Measurements from ENCODE around the gene FAM181A. TPM values are rescaled to one million over a fixed set of nuclear protein-coding genes. Genes with fewer than 3 reads are reported as not detected.

Gene FAM181A
- total and polyA plus RNA-seq, 4 donors = 1.9 to 4.0 (median 3.3) TPM

DNA sequence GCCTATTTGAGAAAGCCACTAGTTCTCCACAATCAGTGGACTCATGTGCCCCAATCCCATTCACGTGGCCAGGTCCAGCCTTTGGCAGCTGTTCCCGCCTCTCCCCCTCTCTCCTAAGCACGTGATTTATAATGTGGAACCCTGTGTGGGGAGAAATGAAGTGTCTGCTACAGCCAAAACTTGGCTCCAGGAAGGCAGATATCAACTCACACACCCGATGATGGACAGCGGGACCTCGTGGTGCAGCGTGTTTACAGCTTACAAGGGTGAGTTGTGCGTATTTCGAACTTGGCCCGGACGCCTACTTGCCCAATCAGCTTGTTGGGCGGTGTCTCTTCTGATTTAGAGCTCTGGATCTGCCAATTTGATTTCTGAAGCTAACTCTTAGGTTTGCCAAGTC, 38.1 kb upstream of the FAM181A start:
- Histone ChIP-seq H3K9ac (ENCODE audit: insufficient read depth in 1 of 2, low read length in 2 of 2) (no peak overlapping the region), H3K27ac (ENCODE audit: low read depth in 1 of 2, low read length in 1 of 2) (no peak overlapping the region), H3K27me3 (ENCODE audit: control insufficient read depth in 3 of 3, insufficient read depth in 3 of 3, low read length in 2 of 3) (no peaks in the 10 kb centered on the region), H3K9me3 (ENCODE audit: control insufficient read depth in 4 of 4, insufficient read depth in 3 of 4, low read length in 3 of 4) (no peaks in the 10 kb centered on the region), H3K4me1 (ENCODE audit: control insufficient read depth in 5 of 5, insufficient read depth in 5 of 5, low read length in 5 of 5) (peaks cover 0 to 8% (median 0%) of the 10 kb centered on the region in 5 donors), H3K4me3 (no peak overlapping the region), H3K36me3 (ENCODE audit: control insufficient read depth in 4 of 4, insufficient read depth in 4 of 4, low read length in 4 of 4) (no peaks in the 10 kb centered on the region)
- WGBS, 2 donors = 48 to 67% methylated on average over 12 of the region's 12 CpGs
- TF ChIP-seq, protein P1, sequence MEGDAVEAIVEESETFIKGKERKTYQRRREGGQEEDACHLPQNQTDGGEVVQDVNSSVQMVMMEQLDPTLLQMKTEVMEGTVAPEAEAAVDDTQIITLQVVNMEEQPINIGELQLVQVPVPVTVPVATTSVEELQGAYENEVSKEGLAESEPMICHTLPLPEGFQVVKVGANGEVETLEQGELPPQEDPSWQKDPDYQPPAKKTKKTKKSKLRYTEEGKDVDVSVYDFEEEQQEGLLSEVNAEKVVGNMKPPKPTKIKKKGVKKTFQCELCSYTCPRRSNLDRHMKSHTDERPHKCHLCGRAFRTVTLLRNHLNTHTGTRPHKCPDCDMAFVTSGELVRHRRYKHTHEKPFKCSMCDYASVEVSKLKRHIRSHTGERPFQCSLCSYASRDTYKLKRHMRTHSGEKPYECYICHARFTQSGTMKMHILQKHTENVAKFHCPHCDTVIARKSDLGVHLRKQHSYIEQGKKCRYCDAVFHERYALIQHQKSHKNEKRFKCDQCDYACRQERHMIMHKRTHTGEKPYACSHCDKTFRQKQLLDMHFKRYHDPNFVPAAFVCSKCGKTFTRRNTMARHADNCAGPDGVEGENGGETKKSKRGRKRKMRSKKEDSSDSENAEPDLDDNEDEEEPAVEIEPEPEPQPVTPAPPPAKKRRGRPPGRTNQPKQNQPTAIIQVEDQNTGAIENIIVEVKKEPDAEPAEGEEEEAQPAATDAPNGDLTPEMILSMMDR (IDR thresholded peaks at IDR 0.05; ENCODE audit: control extremely low read depth, extremely low read depth) = no peak
- ATAC-seq (ENCODE audit: insufficient read depth, low FRiP score) = no peak
- DNase-seq = peak; percentile 51 to 91 (median 80)

DNA sequence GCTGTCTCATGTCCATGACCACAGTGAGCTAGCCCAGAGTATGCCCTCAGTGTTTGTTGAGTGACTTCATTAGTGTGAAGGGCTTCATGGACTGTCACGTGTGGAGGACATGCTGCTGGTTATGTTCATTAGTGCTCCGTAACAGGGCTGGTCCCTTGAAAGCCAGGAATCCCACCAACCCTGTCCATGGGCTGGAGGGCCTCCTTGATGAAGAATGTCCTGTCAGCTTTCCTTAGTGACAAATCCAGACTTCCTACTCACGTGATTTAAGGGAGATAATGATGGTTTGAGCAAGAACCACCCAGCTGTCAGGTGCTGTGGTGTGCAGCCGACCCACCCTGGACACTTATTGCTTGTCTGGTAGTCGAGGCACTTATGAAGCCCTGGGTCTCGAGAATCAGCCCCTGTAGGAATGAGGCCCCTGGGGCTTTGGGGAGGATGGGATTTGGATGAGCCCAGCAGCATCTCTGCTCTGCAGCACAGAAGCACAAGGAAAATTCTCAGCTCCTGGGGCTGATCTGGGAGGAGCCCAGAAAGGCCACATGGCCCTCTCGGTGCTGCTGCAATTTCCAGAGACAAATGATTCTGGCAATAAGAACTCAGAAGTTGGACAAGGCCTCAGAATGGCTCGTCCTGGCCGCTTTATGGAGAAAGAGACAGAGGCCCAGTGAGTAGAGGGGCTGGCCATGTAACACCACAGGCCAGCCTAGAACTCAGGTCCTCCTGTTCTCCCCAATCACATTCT, 37.2 kb upstream of the FAM181A start:
- TF ChIP-seq, protein P1 (IDR thresholded peaks at IDR 0.05; ENCODE audit: control extremely low read depth, extremely low read depth) = no peak
- DNase-seq (peak in 2 of 3 donors; percentile 10 to 46), ATAC-seq (ENCODE audit: insufficient read depth, low FRiP score) (no peak)
- no peak overlapping the region for H3K9ac ChIP-seq (ENCODE audit: insufficient read depth in 1 of 2, low read length in 2 of 2)
- 62 to 71% methylated on average over 9 of the region's 9 CpGs for WGBS, 2 donors
- no peak overlapping the region for H3K27ac ChIP-seq (ENCODE audit: low read depth in 1 of 2, low read length in 1 of 2)
- no peaks in the 10 kb centered on the region for H3K9me3 ChIP-seq (ENCODE audit: control insufficient read depth in 4 of 4, insufficient read depth in 3 of 4, low read length in 3 of 4)
- H3K4me3 ChIP-seq = no peak overlapping the region
- H3K4me1 ChIP-seq (ENCODE audit: control insufficient read depth in 5 of 5, insufficient read depth in 5 of 5, low read length in 5 of 5) = peaks cover 0 to 8% (median 0%) of the 10 kb centered on the region in 5 donors
- no peaks in the 10 kb centered on the region for H3K36me3 ChIP-seq (ENCODE audit: control insufficient read depth in 4 of 4, insufficient read depth in 4 of 4, low read length in 4 of 4)
- no peaks in the 10 kb centered on the region for H3K27me3 ChIP-seq (ENCODE audit: control insufficient read depth in 3 of 3, insufficient read depth in 3 of 3, low read length in 2 of 3)

- DNase-seq = no peak
- Histone ChIP-seq H3K27ac (ENCODE audit: low read depth in 1 of 2, low read length in 1 of 2) (no peak overlapping the region), H3K4me1 (ENCODE audit: control insufficient read depth in 5 of 5, insufficient read depth in 5 of 5, low read length in 5 of 5) (peaks cover 0 to 8% (median 0%) of the 10 kb centered on the region in 5 donors), H3K27me3 (ENCODE audit: control insufficient read depth in 3 of 3, insufficient read depth in 3 of 3, low read length in 2 of 3) (no peaks in the 10 kb centered on the region), H3K9me3 (ENCODE audit: control insufficient read depth in 4 of 4, insufficient read depth in 3 of 4, low read length in 3 of 4) (peaks cover 0 to 2% (median 0%) of the 10 kb centered on the region in 4 donors), H3K36me3 (ENCODE audit: control insufficient read depth in 4 of 4, insufficient read depth in 4 of 4, low read length in 4 of 4) (no peaks in the 10 kb centered on the region), H3K9ac (ENCODE audit: insufficient read depth in 1 of 2, low read length in 2 of 2) (no peak overlapping the region), H3K4me3 (no peak overlapping the region)
- TF ChIP-seq, protein P1 (IDR thresholded peaks at IDR 0.05; ENCODE audit: control extremely low read depth, extremely low read depth) = no peak
- ATAC-seq (ENCODE audit: insufficient read depth, low FRiP score) = no peak
- 73 to 79% methylated on average over 15 of the region's 15 CpGs for WGBS, 2 donors
These were observed 35.2 kb upstream of the FAM181A start for GRCh38 chr14:93891756-93892504.
